Uterus (tissue), 2 donors: ENCODE measurements around the gene EPN1.

Experiments used
- CTCF ChIP-seq, 4 experiments: fragments of 200-600 bp in 2 of 4; fragments of 450-650 bp in 2 of 4; sonication (generic) in 2 of 4; IDR thresholded peaks; one replicate each; pipeline ENCODE4 v1.5.1; 2016 to 2019; ENCODE audit warnings: antibody characterized with exemption in 4 of 4, mild to moderate bottlenecking in 2 of 4, moderate library complexity in 1 of 4
- POLR2A ChIP-seq, 2 donors: fragments of 450-650 bp; IDR thresholded peaks; one replicate each; pipeline ENCODE4 v1.6.1; 2016; ENCODE audit warnings: antibody characterized with exemption in 2 of 2, mild to moderate bottlenecking in 1 of 2, moderate library complexity in 1 of 2

GRCh38 chr19:55686311-55687050 is 11.5 kb downstream of the EPN1 start:
- no peak for TF ChIP-seq POLR2A (IDR thresholded peaks at IDR 0.05)
- TF ChIP-seq CTCF (IDR thresholded peaks at IDR 0.05) = no peak
